ENCODE measurements around the gene STIMATE.

Gene STIMATE

DNA sequence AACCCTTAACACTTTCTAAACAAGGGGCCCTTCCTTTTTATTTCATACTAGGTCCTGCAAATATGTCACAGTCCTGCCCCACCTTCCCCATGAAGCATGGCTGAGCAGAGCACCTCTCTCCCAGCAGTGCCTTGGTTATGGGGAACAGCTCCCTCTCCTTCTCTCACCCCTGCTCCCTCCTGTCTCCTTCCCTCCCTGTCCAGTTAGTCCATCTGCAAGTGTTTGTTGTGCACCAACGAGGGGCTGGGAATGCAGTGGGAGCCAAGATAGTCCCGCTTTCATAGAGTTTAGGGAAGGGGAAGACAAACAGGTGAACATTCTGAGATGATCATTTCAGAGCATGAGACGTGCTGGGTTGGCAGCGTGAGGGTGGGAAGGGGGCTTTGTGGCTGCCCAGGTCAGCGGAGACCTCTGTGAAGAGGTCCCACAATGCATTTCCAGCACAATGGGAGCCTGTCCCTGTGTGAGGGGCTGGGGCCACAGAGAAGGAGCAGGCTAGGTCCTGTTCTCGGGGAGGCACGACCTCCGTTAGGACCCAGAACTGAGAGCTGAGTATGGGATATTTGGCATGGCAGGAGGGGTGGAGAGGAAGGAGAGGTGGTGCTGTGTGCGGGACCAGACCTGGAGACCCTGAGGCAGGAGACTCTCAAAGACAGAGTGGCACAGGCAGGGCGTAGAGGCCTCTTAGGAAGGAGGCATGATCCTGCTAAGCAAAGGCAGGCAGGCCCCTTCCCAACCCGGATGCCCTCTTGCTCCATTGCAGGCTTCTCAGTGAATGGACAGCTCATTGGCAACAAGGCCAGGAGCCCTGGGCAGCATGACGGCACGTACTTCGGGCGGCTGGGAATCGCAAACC is 108.2 kb downstream of the STIMATE start:
- Histone ChIP-seq H3K4me1 (ENCODE audit: control insufficient read depth, insufficient read depth, low read length) (no peaks in the 10 kb centered on the region), H3K36me3 (ENCODE audit: control insufficient read depth in 2 of 2, insufficient read depth in 1 of 2, low read length in 2 of 2) (no peaks in the 10 kb centered on the region), H3K27ac (ENCODE audit: extremely low read depth, low read depth, low read length) (no peak overlapping the region), H3K4me3 (ENCODE audit: low read depth, low read length) (no peak overlapping the region), H3K9me3 (ENCODE audit: control insufficient read depth, insufficient read depth, low read depth, low read length) (no peaks in the 10 kb centered on the region)
- POLR2A ChIA-PET: no interaction called here
- CTCF ChIA-PET: interaction anchor here (1.5 kb wide), 1 partner anchor 10 kb away, joined by 5 read pairs; no protein-coding TSS in a partner anchor
- TF ChIP-seq ZNF473 (tag by site-specific recombination; IDR thresholded peaks at IDR 0.05) (no peak), PATZ1 (tag by site-specific recombination; IDR thresholded peaks at IDR 0.05) (no peak), ZSCAN30 (tag by site-specific recombination; IDR thresholded peaks at IDR 0.05) (no peak), GLI4 (tag by site-specific recombination; IDR thresholded peaks at IDR 0.05) (no peak), HOXA7 (CRISPR knock-in tag; IDR thresholded peaks at IDR 0.05; ENCODE audit: borderline replicate concordance) (no peak), GLI2 (tag by site-specific recombination; IDR thresholded peaks at IDR 0.05; ENCODE audit: borderline replicate concordance, low read depth) (no peak), ZNF140 (tag by site-specific recombination; IDR thresholded peaks at IDR 0.05) (no peak), EGR2 (tag by site-specific recombination; IDR thresholded peaks at IDR 0.05; ENCODE audit: low read depth) (no peak), ZNF311 (tag by site-specific recombination; IDR thresholded peaks at IDR 0.05; ENCODE audit: borderline replicate concordance) (no peak), FEZF1 (tag by site-specific recombination; IDR thresholded peaks at IDR 0.05) (no peak), ZNF121 (tag by site-specific recombination; IDR thresholded peaks at IDR 0.05) (no peak), REPIN1 (tag by site-specific recombination; IDR thresholded peaks at IDR 0.05; ENCODE audit: low read depth) (no peak), ZSCAN16 (tag by site-specific recombination; IDR thresholded peaks at IDR 0.05) (no peak)
- TF ChIP-seq, protein P1, sequence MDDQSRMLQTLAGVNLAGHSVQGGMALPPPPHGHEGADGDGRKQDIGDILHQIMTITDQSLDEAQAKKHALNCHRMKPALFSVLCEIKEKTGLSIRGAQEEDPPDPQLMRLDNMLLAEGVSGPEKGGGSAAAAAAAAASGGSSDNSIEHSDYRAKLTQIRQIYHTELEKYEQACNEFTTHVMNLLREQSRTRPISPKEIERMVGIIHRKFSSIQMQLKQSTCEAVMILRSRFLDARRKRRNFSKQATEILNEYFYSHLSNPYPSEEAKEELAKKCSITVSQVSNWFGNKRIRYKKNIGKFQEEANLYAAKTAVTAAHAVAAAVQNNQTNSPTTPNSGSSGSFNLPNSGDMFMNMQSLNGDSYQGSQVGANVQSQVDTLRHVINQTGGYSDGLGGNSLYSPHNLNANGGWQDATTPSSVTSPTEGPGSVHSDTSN (CRISPR knock-in tag; IDR thresholded peaks at IDR 0.05): no peak

DNA sequence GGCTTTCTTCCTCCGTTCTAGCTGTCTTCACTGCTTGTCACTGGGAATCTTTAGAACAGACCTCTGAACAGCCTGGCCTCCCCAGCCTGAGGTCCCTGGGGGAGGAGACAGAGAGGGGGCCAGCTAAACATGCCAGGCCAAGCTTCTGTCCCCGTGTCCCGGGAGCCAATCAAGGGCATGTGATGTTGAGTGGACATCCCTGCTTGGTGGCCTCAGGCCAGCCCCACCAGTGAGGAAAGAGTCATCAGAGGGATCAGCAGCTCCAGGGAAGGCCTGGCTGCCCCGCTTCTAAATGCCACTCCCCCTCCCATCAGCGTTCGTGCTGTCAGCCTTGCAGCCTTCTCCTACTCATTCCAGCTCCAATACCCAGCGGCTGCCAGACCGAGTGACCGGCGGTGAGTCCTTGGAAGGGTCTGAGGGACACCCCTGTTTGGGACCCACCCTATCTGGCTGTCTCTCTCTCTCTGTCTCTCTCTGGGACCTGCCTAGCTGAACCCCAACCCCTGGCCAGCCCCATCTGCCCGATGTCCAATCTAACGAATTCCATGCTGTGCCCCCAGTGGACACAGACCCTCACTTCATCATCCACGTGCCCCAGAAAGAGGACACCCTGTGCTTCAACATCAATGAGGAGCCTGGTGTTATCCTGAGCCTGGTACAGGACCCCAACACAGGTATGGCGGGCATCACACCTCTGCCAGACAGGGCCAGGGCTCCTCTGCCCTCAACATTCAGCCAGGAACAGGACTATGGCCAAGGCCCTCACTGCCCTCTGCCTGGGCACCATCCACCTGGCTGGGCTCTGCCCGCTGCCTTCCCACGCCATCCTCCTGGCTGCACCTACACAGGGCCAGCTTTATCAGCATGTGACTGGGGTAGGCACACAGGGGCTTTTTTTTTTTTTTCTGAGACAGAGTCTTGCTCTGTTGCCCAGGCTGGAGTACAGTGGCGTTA is 109.4 kb downstream of the STIMATE start:
- Histone ChIP-seq H3K36me3 (ENCODE audit: control insufficient read depth in 2 of 2, insufficient read depth in 1 of 2, low read length in 2 of 2) (no peaks in the 10 kb centered on the region), H3K9me3 (ENCODE audit: control insufficient read depth, insufficient read depth, low read depth, low read length) (no peaks in the 10 kb centered on the region), H3K4me3 (ENCODE audit: low read depth, low read length) (no peak overlapping the region), H3K27ac (ENCODE audit: extremely low read depth, low read depth, low read length) (no peak overlapping the region), H3K4me1 (ENCODE audit: control insufficient read depth, insufficient read depth, low read length) (no peaks in the 10 kb centered on the region)
- ChIA-PET POLR2A (no interaction called here), CTCF (no interaction called here)
- TF ChIP-seq ZNF202 (tag by site-specific recombination; IDR thresholded peaks at IDR 0.05; ENCODE audit: borderline replicate concordance) (no peak), ZNF341 (tag by site-specific recombination; IDR thresholded peaks at IDR 0.05; ENCODE audit: low read depth) (no peak), ZNF394 (tag by site-specific recombination; IDR thresholded peaks at IDR 0.05; ENCODE audit: borderline replicate concordance) (no peak), MZF1 (tag by site-specific recombination; IDR thresholded peaks at IDR 0.05; ENCODE audit: borderline replicate concordance) (no peak), BCL6B (tag by site-specific recombination; IDR thresholded peaks at IDR 0.05) (no peak), ZNF23 (tag by site-specific recombination; IDR thresholded peaks at IDR 0.05; ENCODE audit: borderline replicate concordance) (no peak), ZNF112 (tag by site-specific recombination; IDR thresholded peaks at IDR 0.05) (no peak)
- TF ChIP-seq, protein P2, sequence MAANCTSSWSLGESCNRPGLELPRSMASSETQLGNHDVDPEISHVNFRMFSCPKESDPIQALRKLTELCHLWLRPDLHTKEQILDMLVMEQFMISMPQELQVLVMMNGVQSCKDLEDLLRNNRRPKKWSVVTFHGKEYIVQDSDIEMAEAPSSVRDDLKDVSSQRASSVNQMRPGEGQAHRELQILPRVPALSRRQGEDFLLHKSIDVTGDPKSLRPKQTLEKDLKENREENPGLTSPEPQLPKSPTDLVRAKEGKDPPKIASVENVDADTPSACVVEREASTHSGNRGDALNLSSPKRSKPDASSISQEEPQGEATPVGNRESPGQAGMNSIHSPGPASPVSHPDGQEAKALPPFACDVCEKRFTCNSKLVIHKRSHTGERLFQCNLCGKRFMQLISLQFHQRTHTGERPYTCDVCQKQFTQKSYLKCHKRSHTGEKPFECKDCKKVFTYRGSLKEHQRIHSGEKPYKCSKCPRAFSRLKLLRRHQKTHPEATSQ (tag by site-specific recombination; IDR thresholded peaks at IDR 0.05): no peak
- TF ChIP-seq, protein P3, sequence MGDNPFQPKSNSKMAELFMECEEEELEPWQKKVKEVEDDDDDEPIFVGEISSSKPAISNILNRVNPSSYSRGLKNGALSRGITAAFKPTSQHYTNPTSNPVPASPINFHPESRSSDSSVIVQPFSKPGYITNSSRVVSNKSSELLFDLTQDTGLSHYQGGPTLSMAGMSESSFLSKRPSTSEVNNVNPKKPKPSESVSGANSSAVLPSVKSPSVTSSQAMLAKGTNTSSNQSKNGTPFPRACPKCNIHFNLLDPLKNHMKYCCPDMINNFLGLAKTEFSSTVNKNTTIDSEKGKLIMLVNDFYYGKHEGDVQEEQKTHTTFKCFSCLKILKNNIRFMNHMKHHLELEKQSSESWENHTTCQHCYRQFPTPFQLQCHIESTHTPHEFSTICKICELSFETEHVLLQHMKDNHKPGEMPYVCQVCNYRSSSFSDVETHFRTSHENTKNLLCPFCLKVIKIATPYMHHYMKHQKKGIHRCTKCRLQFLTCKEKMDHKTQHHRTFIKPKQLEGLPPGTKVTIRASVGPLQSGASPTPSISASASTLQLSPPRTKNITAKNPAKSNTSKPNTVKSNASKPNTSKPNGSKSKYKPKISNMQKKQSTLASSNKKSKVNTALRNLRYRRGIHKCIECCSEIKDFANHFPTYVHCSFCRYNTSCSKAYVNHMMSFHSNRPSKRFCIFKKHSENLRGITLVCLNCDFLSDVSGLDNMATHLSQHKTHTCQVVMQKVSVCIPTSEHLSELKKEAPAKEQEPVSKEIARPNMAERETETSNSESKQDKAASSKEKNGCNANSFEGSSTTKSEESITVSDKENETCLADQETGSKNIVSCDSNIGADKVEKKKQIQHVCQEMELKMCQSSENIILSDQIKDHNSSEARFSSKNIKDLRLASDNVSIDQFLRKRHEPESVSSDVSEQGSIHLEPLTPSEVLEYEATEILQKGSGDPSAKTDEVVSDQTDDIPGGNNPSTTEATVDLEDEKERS (tag by site-specific recombination; IDR thresholded peaks at IDR 0.05): no peak

Measured in HEK293 (cell line).